ENCODE data around the gene TEX13A. TPM values are rescaled to one million over a fixed set of nuclear protein-coding genes. Genes with fewer than 3 reads are reported as not detected.

TEX13A gene
- polyA plus RNA-seq, 1 donor (not counting 4 experiments of a cell fraction or from before 2014, with no cell fraction given): not detected

DNA sequence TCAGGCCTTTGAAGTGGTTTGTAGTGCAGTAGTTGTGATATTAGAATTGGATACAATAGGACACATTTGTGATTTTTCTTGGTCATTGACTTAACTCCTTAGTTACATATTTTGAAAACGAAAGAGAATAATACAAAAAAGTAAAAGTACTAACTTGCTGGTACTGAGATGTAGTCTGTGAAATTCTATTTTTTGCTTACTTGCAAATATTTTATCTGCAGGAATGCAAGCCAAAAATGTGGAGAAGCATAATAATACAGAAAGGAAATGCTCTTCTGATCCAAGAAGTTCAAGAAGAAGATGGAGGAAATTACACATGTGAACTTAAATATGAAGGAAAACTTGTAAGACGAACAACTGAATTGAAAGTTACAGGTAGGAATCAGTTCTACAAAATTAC lies 46.7 kb upstream of the TEX13A start:
- TF ChIP-seq, protein P1, sequence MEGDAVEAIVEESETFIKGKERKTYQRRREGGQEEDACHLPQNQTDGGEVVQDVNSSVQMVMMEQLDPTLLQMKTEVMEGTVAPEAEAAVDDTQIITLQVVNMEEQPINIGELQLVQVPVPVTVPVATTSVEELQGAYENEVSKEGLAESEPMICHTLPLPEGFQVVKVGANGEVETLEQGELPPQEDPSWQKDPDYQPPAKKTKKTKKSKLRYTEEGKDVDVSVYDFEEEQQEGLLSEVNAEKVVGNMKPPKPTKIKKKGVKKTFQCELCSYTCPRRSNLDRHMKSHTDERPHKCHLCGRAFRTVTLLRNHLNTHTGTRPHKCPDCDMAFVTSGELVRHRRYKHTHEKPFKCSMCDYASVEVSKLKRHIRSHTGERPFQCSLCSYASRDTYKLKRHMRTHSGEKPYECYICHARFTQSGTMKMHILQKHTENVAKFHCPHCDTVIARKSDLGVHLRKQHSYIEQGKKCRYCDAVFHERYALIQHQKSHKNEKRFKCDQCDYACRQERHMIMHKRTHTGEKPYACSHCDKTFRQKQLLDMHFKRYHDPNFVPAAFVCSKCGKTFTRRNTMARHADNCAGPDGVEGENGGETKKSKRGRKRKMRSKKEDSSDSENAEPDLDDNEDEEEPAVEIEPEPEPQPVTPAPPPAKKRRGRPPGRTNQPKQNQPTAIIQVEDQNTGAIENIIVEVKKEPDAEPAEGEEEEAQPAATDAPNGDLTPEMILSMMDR (optimal IDR thresholded peaks at IDR 0.05 in 1 of 3, IDR thresholded peaks at IDR 0.05 in 1 of 3, conservative IDR thresholded peaks at IDR 0.05 in 1 of 3; ENCODE audit: extremely low read depth in 1 of 3, insufficient read depth in 2 of 3, low read length in 3 of 3): no peak
- TF ChIP-seq EZH2 (IDR thresholded peaks at IDR 0.05; ENCODE audit: low read length): no peak
- H4K20me1 ChIP-seq (ENCODE audit: control insufficient read depth, extremely low read depth, insufficient read depth, low read length): no peaks in the 10 kb centered on the region
- H3K9me3 ChIP-seq (ENCODE audit: control insufficient read depth, low read depth, low read length): no peaks in the 10 kb centered on the region
- no peak overlapping the region for H3K4me3 ChIP-seq (ENCODE audit: control insufficient read depth in 2 of 3, extremely low read depth in 1 of 3, insufficient read depth in 2 of 3, low read depth in 1 of 3, low read length in 3 of 3)
- H3K27ac ChIP-seq (ENCODE audit: control insufficient read depth, insufficient read depth, low read length): no peak overlapping the region
- no peak overlapping the region for H3K4me2 ChIP-seq (ENCODE audit: control insufficient read depth, extremely low read depth, insufficient read depth, low read depth, low read length)
- no peaks in the 10 kb centered on the region for H3K79me2 ChIP-seq (ENCODE audit: control insufficient read depth, insufficient read depth, low read length)
- H3K4me1 ChIP-seq (ENCODE audit: control insufficient read depth, extremely low read depth, insufficient read depth, low read length): no peaks in the 10 kb centered on the region
- no peaks in the 10 kb centered on the region for H3K9me1 ChIP-seq (ENCODE audit: control insufficient read depth, extremely low read depth, insufficient read depth, low read length)
- H3K36me3 ChIP-seq (ENCODE audit: control insufficient read depth in 2 of 2, extremely low read depth in 1 of 2, insufficient read depth in 2 of 2, low read length in 2 of 2): no peaks in the 10 kb centered on the region
- no peak overlapping the region for H3K9ac ChIP-seq (ENCODE audit: control insufficient read depth, extremely low read depth, insufficient read depth, low read length)
- DNase-seq (ENCODE audit: low read depth, low spot score): no peak
- no peak for FAIRE-seq
- H2AFZ ChIP-seq (ENCODE audit: control insufficient read depth, low read length): no peak overlapping the region
- dilution Hi-C loops (cut with MboI; ENCODE audit: extremely low pct_ligation_motif_present, low sequenced_read_pairs): no loop called here
- H3K27me3 ChIP-seq (ENCODE audit: control insufficient read depth, extremely low read depth, insufficient read depth, low read length): no peaks in the 10 kb centered on the region

DNA sequence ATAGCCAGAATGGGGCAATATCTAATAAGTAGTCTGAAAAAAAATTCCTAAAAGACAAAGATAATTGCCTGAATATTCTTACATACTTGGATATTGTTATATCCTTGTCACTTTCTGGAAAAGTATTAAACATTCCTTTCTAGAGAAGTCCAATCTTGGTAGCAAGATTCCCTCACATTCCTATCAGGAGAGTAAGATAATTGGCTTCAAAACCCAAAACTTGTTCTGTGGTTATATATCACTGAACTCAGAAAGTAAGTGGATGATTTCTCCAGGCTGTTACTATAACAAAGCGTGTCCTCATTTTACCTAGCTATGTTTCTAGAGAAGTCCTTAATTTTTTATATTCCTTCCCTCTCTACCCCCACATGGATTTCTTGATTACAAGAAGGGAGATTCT lies 46.0 kb upstream of the TEX13A start:
- no peak for FAIRE-seq
- no peak overlapping the region for H3K9ac ChIP-seq (ENCODE audit: control insufficient read depth, extremely low read depth, insufficient read depth, low read length)
- TF ChIP-seq, protein P1 (optimal IDR thresholded peaks at IDR 0.05 in 1 of 3, IDR thresholded peaks at IDR 0.05 in 1 of 3, conservative IDR thresholded peaks at IDR 0.05 in 1 of 3; ENCODE audit: extremely low read depth in 1 of 3, insufficient read depth in 2 of 3, low read length in 3 of 3): no peak
- TF ChIP-seq EZH2 (IDR thresholded peaks at IDR 0.05; ENCODE audit: low read length): no peak
- no peak for DNase-seq (ENCODE audit: low read depth, low spot score)
- H3K9me3 ChIP-seq (ENCODE audit: control insufficient read depth, low read depth, low read length): no peaks in the 10 kb centered on the region
- H2AFZ ChIP-seq (ENCODE audit: control insufficient read depth, low read length): no peak overlapping the region
- dilution Hi-C loops (cut with MboI; ENCODE audit: extremely low pct_ligation_motif_present, low sequenced_read_pairs): no loop called here
- H3K36me3 ChIP-seq (ENCODE audit: control insufficient read depth in 2 of 2, extremely low read depth in 1 of 2, insufficient read depth in 2 of 2, low read length in 2 of 2): no peaks in the 10 kb centered on the region
- H3K4me1 ChIP-seq (ENCODE audit: control insufficient read depth, extremely low read depth, insufficient read depth, low read length): no peaks in the 10 kb centered on the region
- no peaks in the 10 kb centered on the region for H3K79me2 ChIP-seq (ENCODE audit: control insufficient read depth, insufficient read depth, low read length)
- no peaks in the 10 kb centered on the region for H3K27me3 ChIP-seq (ENCODE audit: control insufficient read depth, extremely low read depth, insufficient read depth, low read length)
- no peak overlapping the region for H3K4me2 ChIP-seq (ENCODE audit: control insufficient read depth, extremely low read depth, insufficient read depth, low read depth, low read length)
- no peaks in the 10 kb centered on the region for H4K20me1 ChIP-seq (ENCODE audit: control insufficient read depth, extremely low read depth, insufficient read depth, low read length)
- H3K27ac ChIP-seq (ENCODE audit: control insufficient read depth, insufficient read depth, low read length): no peak overlapping the region
- no peaks in the 10 kb centered on the region for H3K9me1 ChIP-seq (ENCODE audit: control insufficient read depth, extremely low read depth, insufficient read depth, low read length)
- H3K4me3 ChIP-seq (ENCODE audit: control insufficient read depth in 2 of 3, extremely low read depth in 1 of 3, insufficient read depth in 2 of 3, low read depth in 1 of 3, low read length in 3 of 3): no peak overlapping the region
